H1 (cell line): ENCODE results near the gene SLC11A1. TPM values are rescaled to one million over a fixed set of nuclear protein-coding genes. Genes with fewer than 3 reads are reported as not detected.

Experiments
- CTCF ChIA-PET: fragments of 300-600 bp; sonication (Branson Sonifier 250); formaldehyde crosslinking; loops from one replicate; lab custom pipeline; 2021; ENCODE audit not compliant: partially characterized antibody; lab: Charles Lee
- POLR2A ChIA-PET: fragments of 300-600 bp; sonication (Branson Sonifier 250); formaldehyde crosslinking; loops from one replicate; lab custom pipeline; 2021; ENCODE audit warnings: inconsistent platforms; ENCODE audit not compliant: partially characterized antibody; lab: Charles Lee
- DNase-seq, 2 experiments: peaks; one replicate each; pipeline versions ENCODE4 v3.0.0 to v3.0.0-alpha.2; 2010 to 2022; ENCODE audit warnings: low spot score in 2 of 2, low read depth in 1 of 2, mixed read lengths in 1 of 2
- FAIRE-seq: peaks from 2 replicates; lab custom pipeline; 2011; peaks lifted over from hg19 to GRCh38; lab: Jason Lieb, UNC
- H2AFZ ChIP-seq: 2 replicates; pipeline ENCODE4 v1.8.1; 2012; ENCODE audit warnings: low read length, inconsistent platforms
- H2AK5ac ChIP-seq: 2 replicates; pipeline ENCODE4 v1.6.1; 2013; ENCODE audit warnings: low read depth, low read length
- H2BK120ac ChIP-seq: replicated peaks from 2 replicates; pipeline ENCODE3; 2013; ENCODE audit warnings: low read depth, low read length, inconsistent platforms
- H2BK12ac ChIP-seq: 2 replicates; pipeline ENCODE4 v1.6.1; 2013; ENCODE audit warnings: low read depth, low read length
- H2BK15ac ChIP-seq: 2 replicates; pipeline ENCODE4 v1.6.1; 2013; ENCODE audit warnings: low read length
- H2BK20ac ChIP-seq: 2 replicates; pipeline ENCODE4 v1.6.1; 2013; ENCODE audit warnings: low read length
- H2BK5ac ChIP-seq: 2 replicates; pipeline ENCODE4 v1.6.1; 2013; ENCODE audit warnings: low read depth, low read length
- H3K14ac ChIP-seq: 2 replicates; pipeline ENCODE4 v1.6.1; 2013; ENCODE audit warnings: inconsistent platforms; ENCODE audit not compliant: insufficient read length
- H3K18ac ChIP-seq: 2 replicates; pipeline ENCODE4 v1.6.1; 2013; ENCODE audit warnings: low read length; ENCODE audit errors: extremely low read depth
- H3K23ac ChIP-seq: 2 replicates; pipeline ENCODE4 v1.6.1; 2013; ENCODE audit warnings: inconsistent platforms; ENCODE audit not compliant: insufficient read length
- H3K23me2 ChIP-seq: 2 replicates; pipeline ENCODE4 v1.6.1; 2013; ENCODE audit warnings: low read depth, low read length
- H3K27ac ChIP-seq: 2 replicates; pipeline ENCODE4 v1.6.1; 2011; ENCODE audit warnings: low read depth, low read length, inconsistent platforms
- H3K27me3 ChIP-seq, 4 experiments: replicated peaks in 1 of 4; 1 replicate in 1 of 4; 2 replicates in 3 of 4; pipeline versions ENCODE4 v1.6.1 to v1.8.1; 2011 to 2013; ENCODE audit warnings: low read length in 3 of 4, mild to moderate bottlenecking in 3 of 4, inconsistent platforms in 2 of 4, mixed read lengths in 2 of 4, moderate library complexity in 1 of 4; ENCODE audit not compliant: control insufficient read depth in 3 of 4, insufficient read depth in 3 of 4; ENCODE audit errors: extremely low read depth in 1 of 4
- H3K36me3 ChIP-seq, 4 experiments: 2 replicates each; pipeline versions ENCODE4 v1.6.1 to v1.8.1; 2011 to 2013; ENCODE audit warnings: mild to moderate bottlenecking in 4 of 4, low read length in 3 of 4, moderate library complexity in 2 of 4, control low read depth in 1 of 4, inconsistent platforms in 1 of 4; ENCODE audit not compliant: insufficient read depth in 4 of 4, control insufficient read depth in 2 of 4
- H3K4ac ChIP-seq: replicated peaks from 2 replicates; pipeline ENCODE3; 2013; ENCODE audit warnings: low read length, low read depth, mixed read lengths, inconsistent platforms; ENCODE audit not compliant: insufficient read length
- H3K4me1 ChIP-seq, 4 experiments: replicated peaks in 1 of 4; 1 replicate in 1 of 4; 2 replicates in 3 of 4; pipeline versions ENCODE4 v1.6.1 to v1.8.1; 2011 to 2013; ENCODE audit warnings: low read length in 3 of 4, inconsistent platforms in 2 of 4, mixed read lengths in 1 of 4; ENCODE audit not compliant: insufficient read depth in 4 of 4, control insufficient read depth in 3 of 4
- H3K4me2 ChIP-seq, 2 experiments: 2 replicates each; pipeline versions ENCODE4 v1.6.1 to v1.8.1; 2011 to 2013; ENCODE audit warnings: low read depth in 2 of 2, low read length in 2 of 2, control low read depth in 1 of 2, inconsistent platforms in 1 of 2, mild to moderate bottlenecking in 1 of 2; ENCODE audit not compliant: insufficient read depth in 1 of 2
- H3K4me3 ChIP-seq, 4 experiments: fragments of 200-600, 300-600 bp in 1 of 4; sonication (generic), shearing (Covaris generic), sonication (Bioruptor Twin) in 1 of 4; 2 replicates each; pipeline versions ENCODE4 v1.5.1 to v1.8.1; 2011 to 2016; ENCODE audit warnings: low read length in 4 of 4, low read depth in 3 of 4, control low read depth in 2 of 4, inconsistent platforms in 2 of 4, mild to moderate bottlenecking in 2 of 4, mixed read lengths in 1 of 4, moderate library complexity in 1 of 4; ENCODE audit not compliant: insufficient read depth in 2 of 4; ENCODE audit errors: extremely low read depth in 1 of 4
- H3K56ac ChIP-seq: replicated peaks from 2 replicates; pipeline ENCODE3; 2013; ENCODE audit warnings: low read depth, mild to moderate bottlenecking, mixed read lengths, low read length, inconsistent platforms; ENCODE audit not compliant: insufficient read length
- H3K79me1 ChIP-seq: 2 replicates; pipeline ENCODE4 v1.6.1; 2013; ENCODE audit warnings: low read depth, low read length, control low read depth
- H3K79me2 ChIP-seq, 2 experiments: 2 replicates each; pipeline versions ENCODE4 v1.6.1 to v1.8.1; 2012 to 2013; ENCODE audit warnings: low read length in 2 of 2, mild to moderate bottlenecking in 2 of 2, inconsistent platforms in 1 of 2; ENCODE audit not compliant: insufficient read depth in 2 of 2, control insufficient read depth in 1 of 2
- H3K9ac ChIP-seq, 4 experiments: replicated peaks in 1 of 4; 1 replicate in 1 of 4; 2 replicates in 3 of 4; pipeline versions ENCODE4 v1.6.1 to v1.8.1; 2011 to 2013; ENCODE audit warnings: low read depth in 3 of 4, low read length in 3 of 4, control low read depth in 2 of 4, mild to moderate bottlenecking in 2 of 4, moderate library complexity in 2 of 4, inconsistent platforms in 1 of 4; ENCODE audit errors: extremely low read depth in 1 of 4
- H3K9me3 ChIP-seq, 2 experiments: 2 replicates each; pipeline versions ENCODE4 v1.6.1 to v1.8.1; 2012 to 2013; ENCODE audit warnings: mild to moderate bottlenecking in 2 of 2, moderate library complexity in 2 of 2, control low read depth in 1 of 2, inconsistent platforms in 1 of 2, low read depth in 1 of 2, low read length in 1 of 2, mixed read lengths in 1 of 2; ENCODE audit not compliant: insufficient read depth in 2 of 2
- H4K20me1 ChIP-seq, 2 experiments: replicated peaks in 1 of 2; 2 replicates each; pipeline versions ENCODE3 to v1.8.1; 2011 to 2013; ENCODE audit warnings: inconsistent platforms in 2 of 2, low read length in 2 of 2, mild to moderate bottlenecking in 1 of 2; ENCODE audit not compliant: insufficient read depth in 2 of 2, control insufficient read depth in 1 of 2
- H4K5ac ChIP-seq: 2 replicates; pipeline ENCODE4 v1.6.1; 2013; ENCODE audit warnings: low read length, low read depth, mixed read lengths, inconsistent platforms; ENCODE audit not compliant: insufficient read length
- H4K8ac ChIP-seq: 2 replicates; pipeline ENCODE4 v1.8.0; 2013; ENCODE audit warnings: mild to moderate bottlenecking, moderate library complexity, low read length, inconsistent platforms; ENCODE audit not compliant: insufficient read depth; ENCODE audit errors: extremely low read depth
- H4K91ac ChIP-seq: replicated peaks from 2 replicates; pipeline ENCODE3; 2013; ENCODE audit warnings: low read length, mixed read lengths, inconsistent platforms; ENCODE audit not compliant: insufficient read length
- CHD2 ChIP-seq: IDR thresholded peaks from 2 replicates; pipeline ENCODE4 v1.6.1; 2012; ENCODE audit warnings: low read length, improper control_type of control experiment
- CTBP2 ChIP-seq: IDR thresholded peaks from 2 replicates; pipeline ENCODE4 v1.7.0; 2011; ENCODE audit warnings: borderline replicate concordance, mild to moderate bottlenecking, moderate library complexity, mixed read lengths, low read length; ENCODE audit not compliant: insufficient read depth, insufficient read length
- FOSL1 ChIP-seq: IDR thresholded peaks from 2 replicates; pipeline ENCODE4 v1.6.1; 2011; ENCODE audit warnings: mild to moderate bottlenecking, low read depth, low read length, moderate library complexity; ENCODE audit not compliant: insufficient read depth
- GTF2F1 ChIP-seq: IDR thresholded peaks from 2 replicates; pipeline ENCODE4 v1.6.1; 2012; ENCODE audit warnings: low read depth, low read length, improper control_type of control experiment, borderline replicate concordance
- HDAC2 ChIP-seq, 2 experiments: fragments of 300-600 bp in 1 of 2; sonication (generic) in 1 of 2; IDR thresholded peaks; 2 replicates each; pipeline ENCODE4 v1.6.1; 2011 to 2012; ENCODE audit warnings: low read depth in 2 of 2, low read length in 2 of 2, mild to moderate bottlenecking in 2 of 2, moderate library complexity in 2 of 2, borderline replicate concordance in 1 of 2, inconsistent platforms in 1 of 2
- PHF8 ChIP-seq: fragments of 200-600 bp; sonication (generic); conservative IDR thresholded peaks from 2 replicates; pipeline ENCODE4 v1.7.1; 2012; ENCODE audit warnings: low read depth, mild to moderate bottlenecking, inconsistent platforms, low read length, moderate library complexity
- POU5F1 ChIP-seq: IDR thresholded peaks from 2 replicates; pipeline ENCODE4 v1.6.1; 2011; ENCODE audit warnings: low read depth, mild to moderate bottlenecking, low read length, moderate library complexity
- SIX5 ChIP-seq: IDR thresholded peaks from 2 replicates; pipeline ENCODE4 v1.6.1; 2011; ENCODE audit warnings: mild to moderate bottlenecking, low read depth, low read length
- WGBS, 2 experiments: shearing (Covaris generic) in 1 of 2; methylation state at CpG; one replicate each; pipeline versions ENCODE4 v1.1.6 to v1.1.7; 2013 to 2015; ENCODE audit warnings: low lambda C conversion rate in 2 of 2, mixed read lengths in 2 of 2, inconsistent platforms in 1 of 2, low coverage in 1 of 2, missing lambda C conversion rate in 1 of 2; ENCODE audit not compliant: insufficient replicate concordance in 2 of 2, insufficient coverage in 1 of 2, insufficient read length in 1 of 2; ENCODE audit errors: extremely low coverage in 1 of 2, missing lambda C conversion rate in 1 of 2; 5-methylcytosine and 5-hydroxymethylcytosine counted together
- polyA plus RNA-seq, 7 experiments: library from polyadenylated mRNA; depleted of rRNA in 3 of 7; stranded (reverse) in 5 of 7; unstranded in 2 of 7; fragments of >200 nt in 5 of 7; fragments of 200-250 nt in 2 of 7; gene quantifications; 1 replicate in 5 of 7; 2 replicates in 1 of 7; 4 replicates in 1 of 7; pipeline versions ENCODE4 v1.2.1 to v1.2.3, GENCODE V29; 2011 to 2013; ENCODE audit warnings: missing spikeins in 2 of 7, mixed read lengths in 2 of 7
- total RNA-seq: library from RNA; stranded (reverse); fragmentation: NEBNext Ultra II Directional; extraction: Animal tissue kit (Norgen Biotek cat#: 25700); gene quantifications from 2 replicates; pipeline ENCODE4 v1.2.1, GENCODE V29; 2021
- TF ChIP-seq, protein P1 (sequence below): IDR thresholded peaks from 2 replicates; pipeline ENCODE4 v1.6.1; 2012; ENCODE audit warnings: inconsistent platforms
- TF ChIP-seq, protein P2 (sequence below), 3 experiments: IDR thresholded peaks; 1 replicate in 2 of 3; 2 replicates in 1 of 3; pipeline versions ENCODE4 v1.5.1 to v1.6.1; 2011; ENCODE audit warnings: low read length in 3 of 3, mild to moderate bottlenecking in 3 of 3, inconsistent platforms in 2 of 3, low read depth in 1 of 3, moderate library complexity in 1 of 3; ENCODE audit not compliant: insufficient read depth in 1 of 3; ENCODE audit errors: control extremely low read depth in 1 of 3

Gene SLC11A1
- total and polyA plus RNA-seq, 2 of the 8 experiments (the other 6 are each of a cell fraction or from before 2014, with no cell fraction given) = 0.20 to 0.43 TPM

DNA sequence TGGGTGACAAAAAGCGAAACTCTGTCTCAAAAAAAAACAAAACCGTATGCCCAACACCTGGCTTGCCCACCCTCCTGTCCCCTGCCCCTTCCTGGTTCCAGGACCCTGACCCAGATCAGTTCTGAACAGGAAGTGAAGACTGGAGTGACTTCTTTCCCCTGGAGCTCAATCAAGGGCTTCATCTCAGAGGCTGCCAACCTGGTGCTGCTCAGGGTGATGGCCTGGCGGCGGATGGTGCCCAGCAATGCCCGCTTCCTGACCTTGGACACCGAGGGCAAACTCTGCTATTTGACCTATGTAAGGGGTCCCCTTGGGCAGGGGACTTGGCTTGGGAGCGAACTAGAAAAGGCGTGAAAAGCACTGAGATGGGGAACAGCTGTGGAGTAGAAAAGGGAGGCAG, 19.5 kb upstream of the SLC11A1 start:
- no peak overlapping the region for H3K18ac ChIP-seq
- H3K4me1 ChIP-seq = peaks cover 0 to 2% (median under 1%) of the 10 kb centered on the region in 4 experiments; a peak in 1 of 7 replicates
- no peak overlapping the region for H2BK20ac ChIP-seq
- H2AFZ ChIP-seq = no peak overlapping the region
- no peak overlapping the region for H3K23ac ChIP-seq
- no peak overlapping the region for H3K4me2 ChIP-seq
- no peak overlapping the region for H2BK120ac ChIP-seq
- TF ChIP-seq, protein P1, sequence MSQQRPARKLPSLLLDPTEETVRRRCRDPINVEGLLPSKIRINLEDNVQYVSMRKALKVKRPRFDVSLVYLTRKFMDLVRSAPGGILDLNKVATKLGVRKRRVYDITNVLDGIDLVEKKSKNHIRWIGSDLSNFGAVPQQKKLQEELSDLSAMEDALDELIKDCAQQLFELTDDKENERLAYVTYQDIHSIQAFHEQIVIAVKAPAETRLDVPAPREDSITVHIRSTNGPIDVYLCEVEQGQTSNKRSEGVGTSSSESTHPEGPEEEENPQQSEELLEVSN = no peak
- TF ChIP-seq, protein P2, sequence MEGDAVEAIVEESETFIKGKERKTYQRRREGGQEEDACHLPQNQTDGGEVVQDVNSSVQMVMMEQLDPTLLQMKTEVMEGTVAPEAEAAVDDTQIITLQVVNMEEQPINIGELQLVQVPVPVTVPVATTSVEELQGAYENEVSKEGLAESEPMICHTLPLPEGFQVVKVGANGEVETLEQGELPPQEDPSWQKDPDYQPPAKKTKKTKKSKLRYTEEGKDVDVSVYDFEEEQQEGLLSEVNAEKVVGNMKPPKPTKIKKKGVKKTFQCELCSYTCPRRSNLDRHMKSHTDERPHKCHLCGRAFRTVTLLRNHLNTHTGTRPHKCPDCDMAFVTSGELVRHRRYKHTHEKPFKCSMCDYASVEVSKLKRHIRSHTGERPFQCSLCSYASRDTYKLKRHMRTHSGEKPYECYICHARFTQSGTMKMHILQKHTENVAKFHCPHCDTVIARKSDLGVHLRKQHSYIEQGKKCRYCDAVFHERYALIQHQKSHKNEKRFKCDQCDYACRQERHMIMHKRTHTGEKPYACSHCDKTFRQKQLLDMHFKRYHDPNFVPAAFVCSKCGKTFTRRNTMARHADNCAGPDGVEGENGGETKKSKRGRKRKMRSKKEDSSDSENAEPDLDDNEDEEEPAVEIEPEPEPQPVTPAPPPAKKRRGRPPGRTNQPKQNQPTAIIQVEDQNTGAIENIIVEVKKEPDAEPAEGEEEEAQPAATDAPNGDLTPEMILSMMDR (IDR thresholded peaks at IDR 0.05; ENCODE audit: control extremely low read depth in 1 of 3, insufficient read depth in 1 of 3, low read depth in 1 of 3, low read length in 3 of 3) = no peak
- TF ChIP-seq SIX5 (no peak), CTBP2 (no peak), PHF8 (no peak), GTF2F1 (no peak), FOSL1 (no peak), HDAC2 (IDR thresholded peaks at IDR 0.05; ENCODE audit: borderline replicate concordance in 1 of 2, low read depth in 2 of 2, low read length in 2 of 2) (no peak), POU5F1 (no peak), CHD2 (no peak)
- no peak overlapping the region for H3K4me3 ChIP-seq
- no peaks in the 10 kb centered on the region for H3K36me3 ChIP-seq
- FAIRE-seq (no peak), DNase-seq (no peak)
- no peak overlapping the region for H4K5ac ChIP-seq
- H3K14ac ChIP-seq = no peak overlapping the region
- no peaks in the 10 kb centered on the region; a peak in 1 of 7 replicates for H3K27me3 ChIP-seq
- ChIA-PET CTCF (interaction anchor here (0.6 to 1.2 kb wide), 3 partner anchors 61 to 394 kb away, joined by 3 to 6 read pairs (median 3); no protein-coding TSS in a partner anchor), POLR2A (no interaction called here)
- no peaks in the 10 kb centered on the region for H4K20me1 ChIP-seq
- no peak overlapping the region for H2BK15ac ChIP-seq
- 92% methylated on average over 8 of the region's 8 CpGs; no CpG with 5 or more reads in 1 of the 2 experiments for WGBS, 2 experiments
- H3K23me2 ChIP-seq = peaks cover 4% of the 10 kb centered on the region; the same call in 1 of the 2 replicates
- no peaks in the 10 kb centered on the region for H3K79me2 ChIP-seq
- H4K8ac ChIP-seq = no peak overlapping the region
- H4K91ac ChIP-seq = no peak overlapping the region
- no peak overlapping the region for H3K56ac ChIP-seq
- H3K9ac ChIP-seq = no peak overlapping the region
- H3K27ac ChIP-seq = no peak overlapping the region
- no peak overlapping the region for H2BK5ac ChIP-seq
- no peaks in the 10 kb centered on the region for H3K79me1 ChIP-seq
- no peak overlapping the region for H3K4ac ChIP-seq
- H2BK12ac ChIP-seq = no peak overlapping the region
- H3K9me3 ChIP-seq = no peaks in the 10 kb centered on the region
- H2AK5ac ChIP-seq = no peak overlapping the region
